Adrenal gland (tissue), 12 donors: ENCODE results near the gene GUCY2F. TPM values are rescaled to one million over a fixed set of nuclear protein-coding genes. Genes with fewer than 3 reads are reported as not detected.

Source experiments
- DNase-seq, 7 donors: peaks; one replicate each; pipeline ENCODE4 v3.0.0-alpha.2; 2019 to 2020
- H3K27ac ChIP-seq, 5 donors: fragments of 200-600 bp; sonication (generic) in 4 of 5; 1 replicate in 3 of 5; 2 replicates in 2 of 5; pipeline versions ENCODE4 v1.5.1 to v1.8.0; 2016 to 2020; ENCODE audit warnings: mild to moderate bottlenecking in 1 of 5
- H3K27me3 ChIP-seq: fragments of 200-600 bp; 2 replicates; pipeline ENCODE4 v1.8.0; 2021
- H3K36me3 ChIP-seq, 2 donors: fragments of 200-600 bp; replicated peaks in 1 of 2; 1 replicate in 1 of 2; 2 replicates in 1 of 2; pipeline versions ENCODE4 v1.5.1 to v1.8.0; 2018 to 2022
- H3K4me1 ChIP-seq, 2 donors: fragments of 200-600 bp; replicated peaks in 1 of 2; 1 replicate in 1 of 2; 2 replicates in 1 of 2; pipeline versions ENCODE4 v1.5.1 to v1.8.0; 2018 to 2021
- H3K4me3 ChIP-seq, 4 donors: fragments of 200-600 bp; sonication (generic) in 3 of 4; one replicate each; pipeline ENCODE4 v1.5.1; 2016 to 2018
- H3K9me3 ChIP-seq, 3 donors: fragments of 200-600 bp; sonication (generic) in 1 of 3; replicated peaks in 1 of 3; 1 replicate in 2 of 3; 2 replicates in 1 of 3; pipeline versions ENCODE4 v1.5.1 to v1.8.0; 2016 to 2021
- CTCF ChIP-seq, 6 experiments: fragments of 450-650 bp in 4 of 6; fragments of 200-600 bp in 2 of 6; sonication (generic) in 1 of 6; IDR thresholded peaks; 1 replicate in 5 of 6; 2 replicates in 1 of 6; pipeline versions ENCODE4 v1.5.1 to v1.8.0; 2016 to 2021; ENCODE audit warnings: antibody characterized with exemption in 6 of 6, mild to moderate bottlenecking in 2 of 6, moderate library complexity in 1 of 6
- POLR2A ChIP-seq, 2 donors: fragments of 450-650 bp; IDR thresholded peaks; one replicate each; pipeline ENCODE4 v1.6.1; 2017; ENCODE audit warnings: antibody characterized with exemption in 2 of 2, mild to moderate bottlenecking in 2 of 2, moderate library complexity in 1 of 2
- WGBS, 4 donors: extraction: QIAGEN DNeasy Blood & Tissue Kit in 2 of 4; methylation state at CpG; one replicate each; pipeline versions ENCODE4 v1.1.5 to v1.1.7; 2013 to 2017; 5-methylcytosine and 5-hydroxymethylcytosine counted together
- intact Hi-C, 2 donors: fragments of 100-400 bp; cut with DNase I; formaldehyde crosslinking; loops; one replicate each; pipeline versions ENCODE4 v1.14.1 to v1.15.0; 2022 to 2023
- polyA plus RNA-seq, 3 donors: library from polyadenylated mRNA; stranded (reverse); fragments of 200-250 nt in 2 of 3; fragments of 350-450 nt in 1 of 3; fragmentation: Illumina TruSeq in 1 of 3; extraction: RNeasy Lipid Tissue Mini Kit (QIAGEN cat#74804) in 1 of 3; gene quantifications; one replicate each; pipeline ENCODE4 v1.2.3, GENCODE V29; 2013 to 2014
- total RNA-seq, 9 donors: library from RNA; depleted of rRNA in 4 of 9; stranded (reverse); fragments of >200 nt in 4 of 9; fragments of 120-200 nt in 1 of 9; fragmentation: NEBNext Ultra II Directional in 1 of 9; extraction: Animal tissue kit (Norgen Biotek cat#: 25700) in 1 of 9; gene quantifications; one replicate each; pipeline versions ENCODE4 v1.1.0 to v1.2.4, GENCODE V29; 2013 to 2023
- donor health status: healthy with polysubstance abuse.
- donor health status: Bipolar disorder and iron deficiency.
- donor health status: DM: yes; HTN: yes; CAD: no.
- donor health status: DM: no; HTN: no; CAD: no.
- donor health status: DM: no; HTN: no; CAD: no.
- donor health status: DM: yes; HTN: yes; CAD: no.

GUCY2F gene
- total and polyA plus RNA-seq, 12 donors: 0.06 TPM; not detected in 11

- H3K36me3 ChIP-seq: no peaks in the 10 kb centered on the region
- no peak overlapping the region for H3K27ac ChIP-seq
- intact Hi-C loops: no loop called here
- no peaks in the 10 kb centered on the region for H3K9me3 ChIP-seq
- DNase-seq: no peak
- no peak overlapping the region for H3K4me3 ChIP-seq
- no peaks in the 10 kb centered on the region for H3K4me1 ChIP-seq
- H3K27me3 ChIP-seq: peaks cover 11% of the 10 kb centered on the region
- no peak for TF ChIP-seq CTCF (IDR thresholded peaks at IDR 0.05)
- TF ChIP-seq POLR2A (IDR thresholded peaks at IDR 0.05): no peak
- 70 to 80% (median 74%) methylated on average over 4 of the region's 4 CpGs for WGBS, 4 donors
These were observed 99.6 kb downstream of the GUCY2F start for GRCh38 chrX:109382332-109382731.

GRCh38 chrX:109378281-109378680, 103.6 kb downstream of the GUCY2F start:
- no peak overlapping the region for H3K27ac ChIP-seq
- WGBS, 4 donors: 19 to 40% (median 33%) methylated on average over 1 of the region's 1 CpG
- H3K4me1 ChIP-seq: no peaks in the 10 kb centered on the region
- TF ChIP-seq CTCF (IDR thresholded peaks at IDR 0.05): no peak
- TF ChIP-seq POLR2A (IDR thresholded peaks at IDR 0.05): no peak
- H3K9me3 ChIP-seq: no peaks in the 10 kb centered on the region
- no peak for DNase-seq
- H3K36me3 ChIP-seq: no peaks in the 10 kb centered on the region
- no peak overlapping the region for H3K4me3 ChIP-seq
- intact Hi-C loops: no loop called here
- peaks cover under 1% of the 10 kb centered on the region for H3K27me3 ChIP-seq

- no peak for DNase-seq
- WGBS, 4 donors: 71 to 80% (median 74%) methylated on average over 1 of the region's 1 CpG
- no peak overlapping the region for H3K27ac ChIP-seq
- H3K4me3 ChIP-seq: no peak overlapping the region
- intact Hi-C loops: no loop called here
- peaks cover 5% of the 10 kb centered on the region for H3K27me3 ChIP-seq
- H3K4me1 ChIP-seq: no peaks in the 10 kb centered on the region
- H3K36me3 ChIP-seq: no peaks in the 10 kb centered on the region
- no peaks in the 10 kb centered on the region for H3K9me3 ChIP-seq
- TF ChIP-seq POLR2A (IDR thresholded peaks at IDR 0.05) (no peak), CTCF (IDR thresholded peaks at IDR 0.05) (no peak)
These were observed 107.5 kb downstream of the GUCY2F start for GRCh38 chrX:109374262-109374960.

DNA sequence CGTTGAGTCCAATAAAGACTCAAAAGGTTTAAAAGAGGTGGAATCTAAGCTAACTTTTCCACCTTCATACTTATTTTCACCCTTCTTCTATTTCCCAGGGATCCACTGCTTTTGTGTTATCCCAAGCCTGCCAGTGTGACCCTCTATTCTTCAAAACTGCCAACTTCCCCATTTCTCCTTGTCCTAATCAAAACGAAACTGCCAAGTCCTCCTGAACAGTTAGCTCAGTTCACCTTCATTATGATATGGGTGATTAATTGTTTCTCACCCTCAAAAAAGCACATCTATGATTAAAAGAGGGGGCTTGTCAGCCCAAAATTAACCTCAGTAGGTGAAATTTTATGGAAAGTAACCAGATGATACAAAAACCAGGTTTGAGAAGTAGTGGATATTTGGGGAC, 108.4 kb downstream of the GUCY2F start:
- intact Hi-C loops: no loop called here
- WGBS, 4 donors: 51 to 73% (median 62%) methylated on average over 2 of the region's 2 CpGs
- DNase-seq: no peak
- Histone ChIP-seq H3K4me1 (no peaks in the 10 kb centered on the region), H3K27me3 (peaks cover 5% of the 10 kb centered on the region), H3K36me3 (no peaks in the 10 kb centered on the region), H3K9me3 (no peaks in the 10 kb centered on the region), H3K27ac (no peak overlapping the region), H3K4me3 (no peak overlapping the region)
- TF ChIP-seq CTCF (IDR thresholded peaks at IDR 0.05): no peak
- no peak for TF ChIP-seq POLR2A (IDR thresholded peaks at IDR 0.05)
